ENCODE measurements around the gene AOPEP. TPM values are rescaled to one million over a fixed set of nuclear protein-coding genes. Genes with fewer than 3 reads are reported as not detected.

The AOPEP gene
- total RNA-seq, 6 experiments from 2014 or later, result 36.6 to 110 (median 63.3) TPM

GRCh38 chr9:94719878-94720277, 6.6 kb upstream of the AOPEP start:
- no peak overlapping the region for H3K4me3 ChIP-seq
- H3K36me3 ChIP-seq, result no peaks in the 10 kb centered on the region
- TF ChIP-seq CTCF (IDR thresholded peaks at IDR 0.05) (no peak), POLR2A (IDR thresholded peaks at IDR 0.05) (no peak)
- H3K9me3 ChIP-seq, result no peaks in the 10 kb centered on the region
- no peaks in the 10 kb centered on the region for H3K27me3 ChIP-seq
- no peak for DNase-seq
- intact Hi-C loops (cut with DNase I), result no loop called here
- no peak overlapping the region for H3K27ac ChIP-seq
- ATAC-seq, result no peak
- WGBS (ENCODE audit: insufficient coverage, low coverage, low lambda C conversion rate, missing lambda C conversion rate), result 80% methylated on average over 4 of the region's 4 CpGs
- H3K4me1 ChIP-seq, result no peaks in the 10 kb centered on the region

GRCh38 chr9:94720846-94721549, 5.5 kb upstream of the AOPEP start:
- Histone ChIP-seq H3K4me1 (no peaks in the 10 kb centered on the region), H3K27me3 (no peaks in the 10 kb centered on the region), H3K36me3 (no peaks in the 10 kb centered on the region), H3K27ac (no peak overlapping the region), H3K9me3 (no peaks in the 10 kb centered on the region), H3K4me3 (no peak overlapping the region)
- TF ChIP-seq POLR2A (IDR thresholded peaks at IDR 0.05), result no peak
- TF ChIP-seq CTCF (IDR thresholded peaks at IDR 0.05), result no peak
- intact Hi-C loops (cut with DNase I), result no loop called here
- ATAC-seq, result no peak
- 75% methylated on average over 1 of the region's 5 CpGs for WGBS (ENCODE audit: insufficient coverage, low coverage, low lambda C conversion rate, missing lambda C conversion rate)
- DNase-seq, result no peak

GRCh38 chr9:94721754-94722153, 4.7 kb upstream of the AOPEP start:
- TF ChIP-seq CTCF (IDR thresholded peaks at IDR 0.05) (no peak), POLR2A (IDR thresholded peaks at IDR 0.05) (no peak)
- 90% methylated on average over 2 of the region's 2 CpGs for WGBS (ENCODE audit: insufficient coverage, low coverage, low lambda C conversion rate, missing lambda C conversion rate)
- Histone ChIP-seq H3K4me1 (no peaks in the 10 kb centered on the region), H3K9me3 (no peaks in the 10 kb centered on the region), H3K27me3 (no peaks in the 10 kb centered on the region), H3K4me3 (no peak overlapping the region), H3K36me3 (no peaks in the 10 kb centered on the region), H3K27ac (no peak overlapping the region)
- no peak for ATAC-seq
- intact Hi-C loops (cut with DNase I), result no loop called here
- DNase-seq, result no peak

GRCh38 chr9:94725293-94725692, 1.2 kb upstream of the AOPEP start:
- Histone ChIP-seq H3K27me3 (no peaks in the 10 kb centered on the region), H3K9me3 (no peaks in the 10 kb centered on the region), H3K4me3 (no peak overlapping the region), H3K4me1 (peaks cover 0 to 6% (median 0%) of the 10 kb centered on the region in 4 donors), H3K36me3 (no peaks in the 10 kb centered on the region), H3K27ac (no peak overlapping the region)
- no peak for TF ChIP-seq CTCF (IDR thresholded peaks at IDR 0.05)
- no peak for TF ChIP-seq POLR2A (IDR thresholded peaks at IDR 0.05)
- ATAC-seq, result no peak
- DNase-seq, result no peak
- 80% methylated on average over 2 of the region's 3 CpGs for WGBS (ENCODE audit: insufficient coverage, low coverage, low lambda C conversion rate, missing lambda C conversion rate)
- intact Hi-C loops (cut with DNase I), result no loop called here
